Measurements from ENCODE around the gene CCL1.

Gene CCL1

GRCh38 chr17:34321964-34322363 lies 41.1 kb downstream of the CCL1 start:
- no peaks in the 10 kb centered on the region for H3K4me1 ChIP-seq (ENCODE audit: control insufficient read depth, insufficient read depth, low read length)

GRCh38 chr17:34319039-34319483 lies 44.0 kb downstream of the CCL1 start, which contains the start of gene CCL8:
CCL8 (plus strand) TSS chr17:34319435; CDS start chr17:34319502, 67 bp downstream.
- Histone ChIP-seq H3K9ac (ENCODE audit: low read depth, low read length) (no peak within 1 kb of the TSS), H3K27me3 (ENCODE audit: control insufficient read depth, insufficient read depth, low read length) (no peaks in the 10 kb centered on the region), H3K4me3 (ENCODE audit: low read depth, low read length) (no peak within 1 kb of the TSS), H3K4me1 (ENCODE audit: control insufficient read depth, insufficient read depth, low read length) (no peaks in the 10 kb centered on the region), H3K36me3 (ENCODE audit: control insufficient read depth, insufficient read depth, low read length) (no peaks in the 10 kb centered on the region), H3K9me3 (ENCODE audit: control insufficient read depth, insufficient read depth, low read length) (no peaks in the 10 kb centered on the region), H3K27ac (ENCODE audit: low read depth, low read length) (no peak within 1 kb of the TSS)

More at GRCh38 chr17:34321964-34322363, 41.1 kb downstream of the CCL1 start:
- H3K36me3 ChIP-seq (ENCODE audit: control insufficient read depth, insufficient read depth, low read length) = no peaks in the 10 kb centered on the region
- no peaks in the 10 kb centered on the region for H3K9me3 ChIP-seq (ENCODE audit: control insufficient read depth, insufficient read depth, low read length)
- H3K9ac ChIP-seq (ENCODE audit: low read depth, low read length) = no peak overlapping the region
- H3K4me3 ChIP-seq (ENCODE audit: low read depth, low read length) = no peak overlapping the region
- H3K27ac ChIP-seq (ENCODE audit: low read depth, low read length) = no peak overlapping the region
- H3K27me3 ChIP-seq (ENCODE audit: control insufficient read depth, insufficient read depth, low read length) = no peaks in the 10 kb centered on the region

- no peak overlapping the region for H3K9ac ChIP-seq (ENCODE audit: low read depth, low read length)
- H3K9me3 ChIP-seq (ENCODE audit: control insufficient read depth, insufficient read depth, low read length) = no peaks in the 10 kb centered on the region
- H3K4me3 ChIP-seq (ENCODE audit: low read depth, low read length) = no peak overlapping the region
- no peaks in the 10 kb centered on the region for H3K27me3 ChIP-seq (ENCODE audit: control insufficient read depth, insufficient read depth, low read length)
- H3K27ac ChIP-seq (ENCODE audit: low read depth, low read length) = no peak overlapping the region
- no peaks in the 10 kb centered on the region for H3K36me3 ChIP-seq (ENCODE audit: control insufficient read depth, insufficient read depth, low read length)
- no peaks in the 10 kb centered on the region for H3K4me1 ChIP-seq (ENCODE audit: control insufficient read depth, insufficient read depth, low read length)
Observed at GRCh38 chr17:34318474-34318873, 44.6 kb downstream of the CCL1 start.

GRCh38 chr17:34314279-34314678 lies 48.8 kb downstream of the CCL1 start:
- H3K9me3 ChIP-seq (ENCODE audit: control insufficient read depth, insufficient read depth, low read length) = no peaks in the 10 kb centered on the region
- no peaks in the 10 kb centered on the region for H3K36me3 ChIP-seq (ENCODE audit: control insufficient read depth, insufficient read depth, low read length)
- H3K9ac ChIP-seq (ENCODE audit: low read depth, low read length) = no peak overlapping the region
- H3K4me1 ChIP-seq (ENCODE audit: control insufficient read depth, insufficient read depth, low read length) = no peaks in the 10 kb centered on the region
- H3K4me3 ChIP-seq (ENCODE audit: low read depth, low read length) = no peak overlapping the region
- no peaks in the 10 kb centered on the region for H3K27me3 ChIP-seq (ENCODE audit: control insufficient read depth, insufficient read depth, low read length)
- H3K27ac ChIP-seq (ENCODE audit: low read depth, low read length) = no peak overlapping the region

- Histone ChIP-seq H3K4me1 (ENCODE audit: control insufficient read depth, insufficient read depth, low read length) (no peaks in the 10 kb centered on the region), H3K9me3 (ENCODE audit: control insufficient read depth, insufficient read depth, low read length) (no peaks in the 10 kb centered on the region), H3K36me3 (ENCODE audit: control insufficient read depth, insufficient read depth, low read length) (no peaks in the 10 kb centered on the region), H3K27me3 (ENCODE audit: control insufficient read depth, insufficient read depth, low read length) (no peaks in the 10 kb centered on the region), H3K27ac (ENCODE audit: low read depth, low read length) (no peak overlapping the region), H3K4me3 (ENCODE audit: low read depth, low read length) (no peak overlapping the region), H3K9ac (ENCODE audit: low read depth, low read length) (no peak overlapping the region)
Observed at GRCh38 chr17:34313164-34313563, 49.9 kb downstream of the CCL1 start.

- Histone ChIP-seq H3K9ac (ENCODE audit: low read depth, low read length) (no peak overlapping the region), H3K4me1 (ENCODE audit: control insufficient read depth, insufficient read depth, low read length) (no peaks in the 10 kb centered on the region), H3K27me3 (ENCODE audit: control insufficient read depth, insufficient read depth, low read length) (no peaks in the 10 kb centered on the region), H3K36me3 (ENCODE audit: control insufficient read depth, insufficient read depth, low read length) (no peaks in the 10 kb centered on the region), H3K4me3 (ENCODE audit: low read depth, low read length) (no peak overlapping the region), H3K9me3 (ENCODE audit: control insufficient read depth, insufficient read depth, low read length) (no peaks in the 10 kb centered on the region), H3K27ac (ENCODE audit: low read depth, low read length) (no peak overlapping the region)
Observed at GRCh38 chr17:34312080-34312479, 51.0 kb downstream of the CCL1 start.

- no peak overlapping the region for H3K9ac ChIP-seq (ENCODE audit: low read depth, low read length)
- H3K27me3 ChIP-seq (ENCODE audit: control insufficient read depth, insufficient read depth, low read length) = no peaks in the 10 kb centered on the region
- no peaks in the 10 kb centered on the region for H3K36me3 ChIP-seq (ENCODE audit: control insufficient read depth, insufficient read depth, low read length)
- H3K9me3 ChIP-seq (ENCODE audit: control insufficient read depth, insufficient read depth, low read length) = no peaks in the 10 kb centered on the region
- no peak overlapping the region for H3K4me3 ChIP-seq (ENCODE audit: low read depth, low read length)
- no peaks in the 10 kb centered on the region for H3K4me1 ChIP-seq (ENCODE audit: control insufficient read depth, insufficient read depth, low read length)
- no peak overlapping the region for H3K27ac ChIP-seq (ENCODE audit: low read depth, low read length)
Observed at GRCh38 chr17:34311291-34311690, 51.7 kb downstream of the CCL1 start.
